GM21717 (cell line): Measurements from ENCODE around the gene PTN.

ENCODE experiments used
- ATAC-seq: cut with Tn5 transposase; IDR thresholded peaks from one replicate; pipeline ENCODE4 v1.9.1; 2021; ENCODE audit warnings: mild to moderate bottlenecking, moderate library complexity; ENCODE audit not compliant: unreplicated experiment

The PTN gene, protein sequence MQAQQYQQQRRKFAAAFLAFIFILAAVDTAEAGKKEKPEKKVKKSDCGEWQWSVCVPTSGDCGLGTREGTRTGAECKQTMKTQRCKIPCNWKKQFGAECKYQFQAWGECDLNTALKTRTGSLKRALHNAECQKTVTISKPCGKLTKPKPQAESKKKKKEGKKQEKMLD

DNA sequence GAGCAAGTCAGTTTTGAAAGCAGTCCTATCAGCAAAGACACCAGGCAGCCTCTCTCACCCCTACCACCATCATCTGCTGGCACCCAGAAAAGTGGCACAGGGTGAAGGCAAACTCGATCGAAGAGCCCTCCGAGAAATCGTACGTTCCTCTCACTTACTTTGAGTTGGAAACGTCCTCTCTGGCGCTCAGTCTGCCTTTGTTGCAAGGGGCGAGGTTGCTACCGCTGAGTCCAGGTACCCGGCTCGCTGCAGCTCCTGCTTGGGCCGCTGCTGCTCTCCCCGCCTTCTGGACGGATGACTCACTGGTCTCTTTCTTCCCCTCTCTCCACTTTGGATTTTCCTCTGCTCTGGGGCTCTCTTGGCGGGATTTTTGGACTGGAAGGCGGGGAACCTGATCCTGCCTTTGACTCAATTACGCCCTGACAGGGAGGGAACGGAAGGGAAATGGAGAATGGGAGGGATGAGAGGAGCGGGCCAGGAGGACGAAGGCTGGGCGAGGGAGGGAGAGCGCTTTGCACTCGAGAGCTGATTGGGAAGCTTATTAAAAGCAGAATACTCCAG is at the start of gene PTN:
PTN (minus strand) TSS at position 453 of the 561 bp plus-strand sequence. CDS start 88,760 bp downstream, outside the sequence.
- ATAC-seq = no peak

DNA sequence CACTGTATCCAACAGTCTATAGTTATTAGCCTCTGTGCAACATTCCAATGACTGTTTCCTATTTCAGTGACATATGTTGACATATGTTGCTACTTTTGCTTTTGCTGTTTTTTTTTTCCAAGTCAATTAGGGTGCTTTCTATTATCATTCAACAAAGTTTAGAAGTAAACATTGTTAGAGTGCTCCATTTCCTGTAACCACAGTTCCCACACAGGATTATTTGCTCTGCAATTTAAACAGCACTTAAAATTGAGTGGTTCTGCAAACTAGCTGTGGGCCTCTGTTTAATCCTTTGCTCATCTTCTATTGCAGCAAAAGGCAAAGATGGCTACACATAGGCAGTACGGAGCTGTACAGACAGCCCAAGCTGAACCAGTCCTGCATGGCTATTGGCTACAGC is 46.5 kb upstream of the PTN start:
- no peak for ATAC-seq

DNA sequence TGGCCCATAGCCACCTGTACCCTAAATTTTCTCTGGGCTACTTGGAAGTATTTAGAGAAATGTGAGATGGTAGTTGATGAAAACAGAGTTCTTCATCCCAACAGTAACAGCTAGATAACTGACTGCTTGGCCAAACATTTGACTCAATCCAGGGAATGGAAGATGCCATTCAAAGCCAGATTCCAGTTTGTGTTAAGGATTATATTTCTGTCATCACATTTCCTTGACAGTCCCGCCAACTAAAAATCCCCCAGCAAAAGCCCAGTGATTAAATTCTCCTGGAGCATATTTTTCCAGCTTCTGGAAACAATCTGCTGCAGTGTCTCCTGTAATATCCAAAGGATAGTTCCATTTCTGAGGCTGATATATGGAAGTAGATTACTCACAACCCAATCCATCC is 45.4 kb upstream of the PTN start:
- no peak for ATAC-seq

DNA sequence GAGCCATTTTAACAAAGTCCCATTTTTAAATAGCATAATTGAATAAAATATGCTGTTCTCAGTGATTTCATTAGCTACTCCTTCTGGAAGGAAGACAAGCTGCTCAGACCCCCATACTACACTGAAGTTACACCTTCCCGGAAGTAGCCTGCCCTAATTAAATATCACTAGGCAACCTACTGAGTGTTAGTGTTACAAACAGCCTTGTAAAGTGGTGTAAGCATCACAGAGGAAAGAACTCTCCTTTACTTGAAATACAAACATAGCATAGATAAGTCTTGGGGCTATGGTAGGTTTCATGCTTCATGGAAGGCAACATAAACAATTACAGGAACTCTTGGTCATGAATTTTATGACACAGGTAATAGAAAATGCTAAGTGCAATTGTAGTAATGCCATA is 43.4 kb upstream of the PTN start:
- no peak for ATAC-seq

DNA sequence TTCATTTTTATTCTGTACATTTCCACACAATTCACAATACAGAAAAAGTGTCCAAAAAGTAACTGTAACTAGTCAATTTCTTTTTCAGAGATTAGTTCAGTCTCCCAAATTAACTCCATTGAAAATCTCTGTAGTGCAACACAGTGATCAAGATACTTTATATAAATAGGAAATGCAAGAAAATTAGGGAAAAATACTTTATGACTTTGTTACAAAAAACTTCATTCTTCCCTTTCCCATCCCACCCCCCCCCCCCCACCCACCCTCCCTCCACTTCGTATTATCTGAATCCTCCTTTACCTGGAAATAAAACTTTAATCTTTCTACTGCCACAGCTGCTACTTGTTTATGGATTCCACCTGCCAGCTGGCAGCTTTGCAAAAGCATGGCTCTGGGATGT is 37.5 kb upstream of the PTN start:
- no peak for ATAC-seq

DNA sequence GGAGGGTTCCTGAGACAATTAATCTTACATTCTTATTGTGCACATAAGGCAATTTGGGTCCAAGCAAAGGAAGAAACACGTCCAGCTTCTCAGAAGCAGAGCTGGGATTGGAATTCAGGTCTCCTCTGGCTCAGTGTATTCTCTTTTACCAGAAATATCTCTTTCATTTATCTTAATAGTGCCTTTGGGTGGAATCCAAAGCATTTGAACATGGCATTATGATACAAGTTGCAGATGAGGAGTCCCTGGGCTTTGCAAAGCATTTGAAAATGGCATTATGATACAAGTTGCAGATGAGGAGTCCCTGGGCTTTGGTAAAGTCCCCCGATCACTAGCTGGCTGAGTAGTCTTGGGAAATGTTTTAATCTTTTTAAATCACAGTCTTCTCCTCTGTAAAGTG is 30.0 kb upstream of the PTN start:
- no peak for ATAC-seq

DNA sequence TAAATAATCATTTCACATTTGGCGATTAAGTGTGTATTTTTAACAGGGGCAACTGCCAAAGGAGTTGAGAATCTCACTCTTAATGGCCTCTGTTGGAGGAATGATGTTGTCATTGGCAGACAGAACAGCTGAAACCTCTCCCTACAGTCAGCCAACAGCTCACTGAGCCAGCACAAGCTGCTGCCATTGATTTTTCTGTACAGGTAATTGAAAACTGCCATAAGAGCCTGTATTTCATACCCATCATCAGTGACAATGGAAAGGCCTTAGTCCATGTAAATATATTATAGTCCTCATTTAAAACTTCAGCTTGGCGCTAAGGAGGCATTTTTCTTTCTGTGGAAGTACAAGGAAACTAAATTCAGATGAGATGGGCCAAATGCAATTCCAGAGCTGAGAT is 28.1 kb upstream of the PTN start:
- no peak for ATAC-seq

DNA sequence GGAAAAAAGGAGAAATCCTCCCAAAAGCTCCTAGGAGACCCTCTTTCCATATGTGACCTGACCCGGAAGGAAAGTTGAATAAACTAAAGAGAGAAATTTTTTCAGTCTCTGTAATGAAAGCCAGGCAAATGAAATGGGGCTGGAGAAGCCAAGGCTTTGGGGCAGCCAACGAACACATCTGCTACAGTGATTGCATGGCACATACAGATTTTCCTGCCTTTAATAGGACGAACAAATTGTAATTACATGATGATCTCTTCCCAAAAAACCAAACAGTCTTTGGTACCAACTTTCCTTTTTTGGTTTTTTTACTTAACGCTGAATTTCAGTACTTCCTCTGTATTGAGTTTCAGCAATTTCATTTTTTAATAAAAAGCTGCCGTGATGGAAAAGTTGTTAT is 23.5 kb upstream of the PTN start:
- ATAC-seq = no peak

DNA sequence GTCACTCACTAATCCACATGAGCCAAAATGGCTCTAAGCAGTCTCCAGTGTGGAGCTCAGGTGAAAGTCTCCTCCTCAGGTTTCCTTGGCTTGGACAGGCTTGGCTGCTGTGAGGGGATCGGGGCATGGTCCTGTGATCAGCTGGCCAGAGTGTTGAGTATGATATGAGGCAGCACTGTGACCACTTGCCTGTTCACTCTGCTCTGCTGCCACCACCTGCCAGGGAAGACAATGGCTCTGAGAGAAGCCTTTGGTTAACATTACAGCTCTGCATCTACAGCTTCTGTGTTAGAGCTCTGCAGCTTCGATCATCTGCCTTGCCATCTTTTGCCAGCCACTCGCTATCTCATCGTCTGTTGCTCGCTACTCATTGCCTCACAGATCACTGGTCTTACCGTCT is 20.1 kb upstream of the PTN start:
- no peak for ATAC-seq

DNA sequence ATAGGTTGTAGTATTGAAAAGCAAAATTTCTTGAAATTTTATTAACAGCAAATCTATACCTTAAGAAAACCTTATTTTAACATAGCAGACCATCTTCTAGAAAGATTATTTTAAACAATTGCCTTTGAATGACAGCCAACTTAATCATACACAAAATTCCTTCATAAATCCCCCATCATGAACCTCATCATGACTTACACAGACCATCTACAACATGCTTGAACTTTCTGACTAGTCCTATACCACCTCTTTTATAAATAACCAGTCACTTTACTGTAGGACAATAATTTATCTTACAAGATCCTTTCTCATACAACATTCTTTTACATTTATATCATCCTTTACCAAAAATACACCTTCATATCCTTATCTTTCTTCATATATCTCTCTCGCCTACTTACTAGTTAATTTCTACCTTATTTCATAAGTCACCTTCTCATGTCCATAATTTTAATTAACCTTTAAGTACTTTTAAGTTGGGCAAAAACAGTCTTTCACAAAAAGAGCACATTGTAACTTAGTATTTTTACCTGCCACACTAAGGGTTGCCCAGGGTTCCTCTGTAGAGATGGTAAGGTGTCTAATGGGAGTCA is 16.6 kb upstream of the PTN start:
- ATAC-seq = no peak

DNA sequence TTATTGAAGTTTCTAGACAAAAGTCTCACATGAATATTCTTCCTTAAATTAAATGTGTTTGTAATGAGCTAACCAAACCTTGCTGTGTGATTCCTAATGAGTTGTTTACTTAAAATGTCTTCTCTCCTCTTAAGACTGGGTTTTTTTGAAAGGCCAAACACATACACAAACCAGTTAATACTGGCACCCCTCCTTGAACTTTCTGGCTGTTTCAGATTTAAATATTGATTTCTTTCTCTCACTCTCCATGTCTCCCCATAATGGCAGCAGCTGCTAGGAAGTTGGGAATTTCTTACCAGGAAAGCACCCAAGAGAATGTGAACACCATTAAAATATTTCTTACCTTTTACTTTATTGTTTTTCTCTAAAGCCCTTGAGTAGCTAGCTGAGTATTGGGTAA is 11.4 kb upstream of the PTN start:
- no peak for ATAC-seq

DNA sequence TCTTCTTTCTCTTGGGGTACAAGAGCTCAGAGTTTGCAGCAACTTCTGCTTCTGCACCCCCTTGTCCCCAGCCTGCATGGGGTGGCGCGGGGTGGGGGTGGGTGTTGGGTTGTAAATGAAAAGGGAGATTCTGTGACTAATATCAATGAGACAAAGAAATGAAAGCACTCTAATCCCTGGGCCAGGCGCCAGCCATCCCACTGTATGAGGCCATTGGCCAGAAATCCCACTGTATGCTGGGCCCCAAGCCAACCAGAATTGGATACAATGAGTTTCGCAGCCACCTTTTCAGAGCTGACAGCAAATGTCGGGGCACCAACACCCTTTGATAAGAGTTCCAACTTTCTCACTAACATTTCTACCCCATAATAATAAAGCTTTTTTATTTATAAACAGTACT is 10.9 kb upstream of the PTN start:
- ATAC-seq = no peak

DNA sequence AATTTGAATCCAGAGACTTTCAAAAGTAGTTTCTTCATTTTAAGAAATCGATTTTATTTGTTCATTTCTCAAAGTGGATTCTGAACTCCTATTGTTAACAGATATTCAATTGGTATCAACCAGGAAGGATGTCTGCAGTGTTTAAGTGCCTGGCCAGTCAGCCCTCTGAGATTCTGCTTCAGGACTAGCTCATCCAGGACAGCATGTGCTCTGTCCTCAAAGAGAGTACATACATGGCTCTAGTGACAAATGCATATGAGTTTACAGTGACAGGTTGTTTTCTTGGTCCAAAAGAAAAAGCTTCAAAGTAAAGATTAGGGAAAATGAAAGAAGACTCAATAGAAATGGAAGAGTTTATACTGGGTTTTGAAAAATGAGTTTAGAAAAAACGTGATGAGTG is 8.4 kb upstream of the PTN start:
- ATAC-seq = no peak

DNA sequence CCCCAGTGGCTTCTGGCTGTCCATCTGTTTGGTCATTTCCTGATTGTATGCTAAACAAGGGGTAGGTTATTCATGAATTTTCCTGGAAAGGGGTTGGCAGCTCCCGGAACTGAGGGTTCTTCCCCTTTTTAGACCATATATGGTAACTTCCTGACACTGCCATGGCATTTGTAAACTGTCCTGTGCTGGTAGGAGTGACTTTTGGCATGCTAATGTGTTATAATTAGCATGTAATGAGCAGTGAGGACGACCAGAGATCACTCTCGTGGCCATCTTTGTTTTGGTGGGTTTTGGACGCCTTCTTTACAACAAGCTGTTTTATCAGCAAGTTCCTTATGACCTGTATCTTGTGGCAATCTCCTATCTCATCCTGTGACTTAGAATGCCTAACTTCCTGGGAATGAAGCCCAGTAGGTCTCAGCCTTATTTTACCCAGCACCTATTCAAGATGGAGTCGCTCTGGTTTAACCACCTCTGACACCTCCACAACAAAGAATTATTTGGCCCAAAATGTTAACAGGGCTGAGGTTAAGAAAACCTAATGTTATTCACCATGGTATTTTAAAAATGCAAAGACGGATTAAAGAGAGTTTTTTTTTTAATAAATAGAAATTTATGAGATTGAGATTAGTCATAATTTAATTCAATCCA is 2.4 kb upstream of the PTN start:
- no peak for ATAC-seq

DNA sequence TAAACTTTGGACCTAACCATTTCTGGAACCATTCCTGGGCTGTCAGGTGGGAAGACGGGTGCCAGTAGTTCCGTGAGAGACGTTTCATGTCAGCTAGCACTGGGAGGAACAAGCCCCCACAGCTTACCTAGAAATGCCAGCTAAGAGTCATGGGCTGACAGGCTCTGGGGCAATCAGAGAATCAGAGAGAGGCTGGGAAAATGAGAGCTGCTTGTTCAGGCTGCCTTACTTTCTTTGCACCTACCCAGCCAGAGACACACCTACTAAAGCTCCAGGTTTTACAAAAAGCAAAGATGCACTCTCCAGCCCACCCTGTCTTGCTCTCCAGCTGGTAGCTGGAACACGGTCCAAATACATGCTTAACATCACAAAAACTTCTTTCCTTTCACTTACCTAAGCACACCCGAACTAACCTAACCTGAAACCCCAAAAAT is 688 bp downstream of the PTN start:
- no peak for ATAC-seq

DNA sequence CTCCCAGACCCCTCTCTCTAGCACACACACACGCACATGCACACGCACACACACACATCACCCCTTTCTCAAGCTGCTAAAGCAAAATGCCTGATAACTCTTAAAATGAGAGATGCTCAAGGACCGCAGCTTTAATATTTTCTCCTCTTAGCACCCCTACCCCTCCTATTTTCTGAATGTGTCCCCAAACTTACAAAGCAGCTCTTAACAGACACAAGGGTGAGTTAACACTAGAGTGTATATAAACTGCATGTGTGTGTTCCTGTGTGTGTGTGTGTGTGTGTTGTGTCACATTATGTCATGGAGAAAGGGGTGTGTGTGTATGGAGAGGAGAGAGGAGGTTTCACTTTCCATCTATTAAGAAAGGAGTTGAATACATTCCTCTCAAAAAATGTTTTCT is 1.3 kb downstream of the PTN start:
- ATAC-seq = no peak

DNA sequence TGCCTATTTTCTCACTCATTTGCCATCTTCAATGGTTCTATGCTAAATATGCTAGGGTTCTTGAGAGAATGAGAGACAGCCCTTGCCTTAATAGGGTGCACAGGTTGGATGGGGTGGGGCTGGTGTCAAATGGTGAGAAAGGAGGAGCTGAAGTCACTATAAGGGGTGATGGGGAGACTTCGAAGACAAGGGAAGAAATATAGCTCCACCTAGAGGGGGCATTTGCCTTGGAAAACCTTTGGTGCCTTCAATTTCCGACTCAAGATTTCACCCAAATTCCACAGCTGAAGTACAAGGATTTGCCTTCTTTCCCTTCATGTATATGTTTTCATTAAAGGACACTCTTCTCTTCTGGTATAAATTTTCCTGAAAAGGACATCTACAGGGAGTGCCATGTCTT is 5.6 kb downstream of the PTN start:
- no peak for ATAC-seq

DNA sequence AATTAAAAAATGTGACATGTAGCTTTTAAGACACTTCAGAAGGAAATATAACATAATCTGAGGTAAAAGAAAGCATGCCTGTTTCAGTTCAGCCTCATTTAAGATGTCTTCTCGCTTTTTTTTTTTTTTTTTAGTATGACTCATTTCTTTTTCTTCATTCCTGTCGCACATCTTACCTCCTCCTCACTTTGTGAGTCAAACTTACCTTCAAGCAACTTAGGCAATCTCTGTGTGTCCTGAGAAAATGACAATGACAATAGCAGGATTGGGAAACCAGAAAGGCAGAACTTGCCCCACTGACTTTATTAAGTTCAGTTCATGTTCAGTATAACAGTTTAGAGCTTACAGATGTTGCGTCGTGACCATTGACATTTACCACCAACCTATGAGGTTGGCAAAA is 7.7 kb downstream of the PTN start:
- no peak for ATAC-seq

DNA sequence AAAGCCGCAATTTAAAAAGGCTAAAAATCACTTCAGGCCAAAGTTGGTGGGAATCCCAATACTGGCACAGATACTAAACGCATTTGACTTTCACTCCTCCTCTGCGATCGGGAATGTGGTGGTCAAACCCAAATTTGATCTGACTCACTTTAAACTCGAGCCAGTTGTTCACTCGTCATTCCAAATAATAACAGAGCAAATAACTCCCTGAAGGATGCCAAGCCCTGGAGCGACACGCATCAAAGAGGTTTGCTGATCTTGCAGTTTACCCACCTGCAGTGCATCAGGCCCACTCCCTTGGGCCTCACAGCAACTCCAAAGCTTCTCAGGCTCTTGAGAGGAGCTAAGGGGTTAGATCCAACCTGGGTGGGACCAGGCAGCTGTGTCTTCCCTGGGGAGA is 12.2 kb downstream of the PTN start:
- ATAC-seq = no peak

DNA sequence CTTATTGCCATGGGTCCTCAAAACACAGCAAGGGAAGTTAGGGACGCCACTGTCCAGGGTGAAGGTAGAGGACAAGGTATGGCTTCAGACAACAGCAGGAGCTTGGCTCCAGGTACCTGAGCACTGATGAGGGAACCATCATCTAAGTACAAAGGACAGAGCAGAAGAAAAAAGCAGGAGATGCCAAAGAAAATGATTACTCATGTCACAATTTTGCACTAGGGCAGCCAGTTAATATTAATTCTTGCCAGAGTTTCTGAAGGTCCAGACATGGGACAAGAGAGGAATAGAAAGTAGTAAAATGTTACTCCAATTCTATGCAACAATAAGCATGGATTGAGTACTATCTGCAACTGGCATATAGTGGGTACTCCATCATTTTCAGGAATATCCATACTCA is 14.1 kb downstream of the PTN start:
- no peak for ATAC-seq

DNA sequence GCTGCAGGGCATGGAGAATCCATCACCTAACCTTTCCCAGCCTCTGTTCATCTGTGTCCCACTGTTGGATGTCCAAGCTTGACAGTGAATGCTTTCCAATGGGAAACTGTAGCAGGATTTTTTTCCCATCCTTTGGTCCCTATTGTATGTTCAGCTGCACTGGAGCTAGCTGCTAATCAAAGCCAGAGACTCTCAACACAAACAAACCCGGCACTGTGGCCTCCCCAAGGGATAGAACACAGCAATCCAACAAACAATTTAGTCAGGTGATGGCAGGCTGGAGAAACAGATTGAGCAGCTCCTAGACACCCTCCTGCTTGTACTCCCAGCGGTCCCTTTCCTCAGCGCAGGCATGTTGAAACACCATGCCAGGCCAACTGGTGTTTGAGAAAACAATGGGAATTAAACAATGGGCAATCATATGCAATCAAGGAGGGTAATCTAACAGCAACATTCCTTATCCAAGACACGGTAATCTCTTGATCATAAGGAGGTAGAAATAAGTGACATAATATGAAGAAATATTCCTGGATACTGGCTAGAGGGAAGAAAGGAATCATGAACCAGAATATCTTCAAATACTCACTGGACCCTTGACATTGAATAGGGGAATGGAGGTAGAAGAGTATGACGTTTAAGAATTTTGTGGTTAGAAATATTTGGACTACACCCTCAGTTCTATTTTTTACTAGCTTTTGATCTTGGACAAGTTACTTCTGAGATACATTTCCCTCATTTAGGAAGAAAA is 15.0 kb downstream of the PTN start:
- no peak for ATAC-seq

DNA sequence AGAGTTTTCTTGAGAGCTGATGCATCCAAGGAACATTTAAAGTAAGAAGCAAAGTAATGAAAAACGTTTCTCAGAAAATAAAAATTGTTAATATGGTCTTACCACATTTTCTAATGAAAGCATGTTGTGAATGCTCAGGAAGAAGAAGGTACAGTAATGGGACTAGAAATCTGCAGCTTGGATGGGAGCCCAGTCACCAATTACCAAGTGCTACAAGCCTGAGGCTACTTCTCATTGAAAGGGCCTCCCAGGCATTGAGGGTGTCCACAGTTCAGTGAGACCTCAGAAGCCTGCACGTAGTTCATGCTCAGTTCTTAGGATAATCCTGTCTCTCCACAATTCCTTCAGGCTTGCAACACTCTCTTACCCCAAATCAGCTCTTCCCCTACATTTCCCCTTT is 17.6 kb downstream of the PTN start:
- no peak for ATAC-seq
